ENCODE results near the gene ANKRD34C.
"Not testable (repeated sequence)": the region's sequence is repeated elsewhere in the genome, so short reads cannot be mapped to it uniquely, and the experiment has no call there.

ANKRD34C gene

DNA sequence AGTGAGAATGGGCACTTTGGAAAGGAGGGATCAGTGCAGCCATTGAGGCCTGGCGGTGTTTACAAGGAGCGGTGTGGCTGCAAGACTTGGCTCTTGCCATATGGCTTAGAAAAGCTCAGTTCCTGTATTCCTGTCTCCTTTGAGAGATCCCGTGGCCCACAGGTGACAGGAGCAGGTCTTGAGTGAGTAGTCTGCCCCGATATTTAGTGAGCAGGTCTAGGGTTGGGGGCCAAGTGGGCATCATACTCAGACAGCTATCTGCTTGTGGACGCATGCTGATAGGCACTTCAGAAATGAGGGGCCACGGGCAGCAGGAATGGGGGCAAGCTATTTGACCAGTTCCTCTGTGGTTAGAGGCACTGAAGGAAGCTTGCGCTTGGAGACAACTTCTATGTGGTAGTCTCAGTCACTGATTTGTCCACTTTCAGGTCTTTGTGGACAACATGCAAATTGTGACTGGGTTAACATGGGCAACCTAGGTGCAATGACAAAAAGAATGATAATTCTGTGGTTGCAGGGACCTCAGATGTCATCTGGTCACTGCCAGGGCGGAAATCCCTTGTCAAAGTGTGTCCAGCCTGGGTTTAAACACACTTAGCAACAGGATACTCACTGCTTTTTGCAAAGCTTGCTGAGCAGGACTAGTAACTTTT is 29.5 kb downstream of the ANKRD34C start:
- DNase-seq, result no peak

DNA sequence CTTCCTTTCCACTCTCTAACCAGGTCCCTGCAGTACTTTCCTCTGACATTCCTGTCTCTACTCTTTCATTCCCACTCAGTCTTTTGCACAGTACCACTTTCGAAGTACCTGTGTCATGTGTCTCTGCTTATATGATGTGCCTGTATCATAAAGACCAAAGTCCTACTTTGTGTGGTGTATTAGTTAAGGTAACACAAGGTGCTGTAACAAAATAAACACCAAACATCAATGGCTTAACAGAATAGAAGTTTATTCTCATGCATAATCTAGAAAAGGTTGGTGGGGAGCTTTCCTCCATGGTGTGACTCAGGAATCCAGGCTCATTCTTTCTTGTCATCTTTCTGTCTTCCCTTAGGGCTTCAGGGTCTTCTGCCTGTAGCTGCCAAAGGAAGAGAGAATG is 31.7 kb downstream of the ANKRD34C start:
- DNase-seq, result no peak

DNA sequence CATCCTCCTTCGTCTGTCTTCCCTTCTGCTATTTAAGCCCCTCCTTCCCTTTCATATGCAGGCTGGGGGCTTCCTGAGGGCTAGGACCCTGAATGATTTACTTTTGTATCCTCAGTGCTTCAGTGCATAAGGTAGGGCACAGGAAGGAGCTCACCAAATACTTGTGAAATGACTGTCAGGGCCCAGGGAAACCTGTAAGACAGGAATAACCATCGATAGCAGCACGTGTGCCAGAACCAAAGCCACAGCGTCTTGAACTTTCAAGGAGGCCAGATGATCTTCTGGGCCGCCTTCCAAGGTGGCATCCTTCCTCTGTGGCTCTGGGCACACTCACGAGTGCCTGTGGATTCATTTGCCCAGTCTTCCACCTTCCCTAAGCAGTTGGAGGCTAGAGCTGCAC is 32.3 kb downstream of the ANKRD34C start:
- DNase-seq, result no peak

DNA sequence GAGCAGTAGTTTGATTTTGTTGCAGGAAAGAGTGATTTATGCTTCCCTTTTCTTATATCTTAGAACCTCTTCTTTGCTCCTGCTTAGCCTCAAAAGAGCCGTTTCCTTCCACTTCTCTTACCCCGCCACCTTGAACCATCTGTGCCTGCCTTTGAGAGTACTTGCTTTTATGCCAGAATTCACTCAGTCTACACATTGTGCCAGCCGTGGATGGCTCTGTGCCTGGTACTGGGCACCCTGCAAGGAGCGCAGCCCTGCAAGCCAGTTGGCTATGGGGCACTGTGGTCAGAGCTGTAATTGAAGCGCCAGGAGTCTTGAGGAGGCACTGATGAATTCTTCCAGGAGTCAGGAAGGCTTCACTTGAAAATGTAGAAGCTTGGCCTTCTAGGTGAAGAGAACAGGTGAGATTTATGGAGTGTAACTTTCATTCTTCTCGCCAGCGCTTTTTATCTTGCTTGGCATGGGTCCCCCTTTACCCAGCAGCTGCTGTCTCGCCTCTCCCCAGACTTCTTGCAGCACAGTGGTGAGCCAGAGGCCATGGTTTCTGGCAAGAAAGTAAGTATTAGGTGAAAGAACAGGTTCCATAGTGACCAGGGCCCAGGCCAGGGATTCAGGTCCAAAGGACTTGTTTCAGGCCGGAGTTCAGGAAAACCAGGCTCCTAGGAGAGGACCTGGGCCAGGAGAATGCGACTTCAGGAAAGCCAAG is 33.3 kb downstream of the ANKRD34C start:
- no peak for DNase-seq

DNA sequence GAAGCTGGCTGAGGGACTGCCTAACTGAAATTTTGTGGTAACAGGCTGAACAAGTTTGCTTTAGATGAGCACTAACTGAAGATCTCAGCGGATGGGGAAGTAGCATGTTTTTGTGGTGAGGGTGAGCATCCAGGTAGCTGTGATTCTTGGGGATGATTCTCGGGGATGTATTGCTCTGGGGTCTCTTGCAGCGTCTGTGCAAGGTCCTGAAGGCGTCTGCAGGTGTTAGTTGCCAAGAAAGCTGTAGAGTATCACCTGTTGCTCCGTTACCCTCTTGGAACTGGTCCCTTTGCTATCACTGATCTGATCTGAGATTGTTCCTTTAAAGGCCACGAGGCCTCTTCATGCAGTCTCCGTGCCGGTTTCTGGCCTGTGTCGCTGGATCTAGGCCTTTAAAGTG is 34.3 kb downstream of the ANKRD34C start:
- no peak for DNase-seq

DNA sequence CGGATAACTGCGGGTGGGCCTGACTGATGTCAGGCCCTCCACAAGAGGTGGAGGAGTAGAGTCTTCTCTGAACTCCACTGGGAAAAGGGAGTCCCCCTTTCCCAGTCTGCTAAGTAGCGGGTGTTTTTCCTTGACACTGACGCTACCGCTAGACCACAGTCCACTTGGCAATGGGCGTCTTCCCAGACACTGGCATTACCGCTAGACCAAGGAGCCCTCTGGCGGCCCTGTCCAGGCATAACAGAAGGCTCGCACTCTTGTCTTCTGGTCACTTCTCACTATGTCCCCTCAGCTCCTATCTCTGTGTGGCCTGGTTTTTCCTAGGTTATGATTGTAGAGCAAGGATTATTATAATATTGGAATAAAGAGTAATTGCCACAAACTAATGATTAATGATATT is 37.5 kb downstream of the ANKRD34C start:
- DNase-seq, result not testable (repeated sequence)

DNA sequence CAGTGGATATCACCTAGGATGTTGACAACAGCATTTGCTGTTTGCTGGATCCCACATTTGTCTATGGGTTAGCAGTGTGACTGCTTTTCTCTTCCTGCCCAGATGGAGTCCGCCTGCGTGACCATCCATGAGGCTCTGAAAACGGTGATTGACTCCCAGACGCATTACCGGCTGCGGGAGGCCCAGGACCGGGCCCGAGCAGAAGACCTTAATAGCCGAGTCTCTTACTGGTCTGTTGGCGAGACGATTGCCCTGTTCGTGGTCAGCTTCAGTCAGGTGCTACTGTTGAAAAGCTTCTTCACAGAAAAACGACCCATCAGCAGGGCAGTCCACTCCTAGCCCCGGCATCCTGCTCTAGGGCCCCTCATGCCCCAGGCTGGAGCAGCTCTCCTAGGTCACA is 39.4 kb downstream of the ANKRD34C start:
- DNase-seq, result no peak

DNA sequence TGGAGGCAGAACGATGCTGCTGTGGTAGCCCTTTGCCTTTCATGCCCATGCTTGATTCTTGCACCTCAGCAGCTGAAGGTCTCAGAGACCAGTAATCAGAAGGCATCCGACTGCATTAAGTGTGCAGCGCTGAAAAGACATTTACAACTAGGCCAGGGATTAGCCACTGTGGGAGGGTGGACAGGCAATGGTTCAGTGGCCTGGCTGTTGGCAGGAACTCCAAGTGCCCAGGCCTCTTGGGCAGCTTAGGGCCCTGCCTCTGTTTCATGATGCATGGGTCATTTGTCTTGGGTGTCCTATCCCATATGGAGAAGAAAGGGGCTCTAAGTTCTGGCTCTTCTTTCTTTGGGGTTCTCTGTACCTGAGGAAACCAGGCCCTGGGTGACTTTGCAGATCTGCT is 39.8 kb downstream of the ANKRD34C start:
- no peak for DNase-seq

DNA sequence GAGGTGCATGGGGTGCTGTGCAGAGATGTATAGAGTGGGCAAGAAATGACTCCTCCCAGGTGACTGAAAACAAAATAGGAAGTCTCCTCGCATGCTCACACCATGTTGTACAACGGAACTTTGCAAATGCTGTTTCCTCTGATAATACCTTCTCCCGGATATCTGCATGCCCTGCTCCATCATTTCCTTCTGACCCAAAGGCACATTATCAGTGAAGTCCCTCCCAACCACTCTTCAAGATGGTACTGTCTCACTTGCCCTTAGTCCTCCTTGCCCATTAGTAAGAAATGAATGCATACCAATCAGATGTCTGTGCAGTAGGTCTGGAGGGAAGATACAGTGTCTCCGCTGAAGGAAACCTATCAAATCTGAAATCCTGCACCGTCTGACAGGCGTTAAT is 40.4 kb downstream of the ANKRD34C start:
- no peak for DNase-seq

DNA sequence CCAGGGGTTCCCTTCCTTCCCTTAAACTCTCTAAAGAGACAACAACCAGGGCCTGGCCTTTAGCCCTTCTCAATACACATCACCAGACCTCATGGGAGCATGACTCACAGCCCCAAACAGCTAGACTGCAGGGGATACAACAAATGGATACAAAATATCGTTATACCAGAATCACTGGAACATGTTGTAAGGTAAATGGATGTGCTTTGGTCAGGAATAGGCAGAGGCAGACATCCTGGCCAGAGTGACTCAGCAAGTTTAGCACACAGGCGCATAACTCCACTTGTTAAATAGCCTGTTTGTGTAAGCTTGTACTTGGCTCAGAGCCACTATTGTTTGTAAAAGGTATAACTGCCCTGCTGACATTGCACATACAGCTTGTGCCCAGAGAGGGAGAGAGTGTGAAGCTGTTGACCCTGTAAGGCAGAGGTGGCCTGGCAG is 46.7 kb downstream of the ANKRD34C start:
- no peak for DNase-seq
